K562 (cell line): ENCODE results near the gene LLGL2. TPM values are rescaled to one million over a fixed set of nuclear protein-coding genes. Genes with fewer than 3 reads are reported as not detected.

ENCODE experiments used
- CEBPB ChIP-seq: fragments of 450-650 bp; IDR thresholded peaks from 2 replicates; pipeline ENCODE4 v1.6.1; 2016; ENCODE audit warnings: missing genetic modification characterization, missing compliant biosample characterization
- CTCF ChIP-seq, 3 experiments: IDR thresholded peaks in 2 of 3; conservative IDR thresholded peaks in 1 of 3; 2 replicates each; pipeline ENCODE4 v1.5.1; 2011 to 2012; ENCODE audit warnings: low read length in 3 of 3, mild to moderate bottlenecking in 3 of 3, control low read depth in 2 of 3, improper control_type of control experiment in 1 of 3, inconsistent platforms in 1 of 3, low read depth in 1 of 3, mixed read lengths in 1 of 3, moderate library complexity in 1 of 3; ENCODE audit not compliant: insufficient read depth in 2 of 3
- E2F6 ChIP-seq, 2 experiments: IDR thresholded peaks; 2 replicates each; pipeline ENCODE4 v1.6.1; 2011; ENCODE audit warnings: borderline replicate concordance in 1 of 2, control low read depth in 1 of 2, low read depth in 1 of 2, low read length in 1 of 2, mild to moderate bottlenecking in 1 of 2, mixed read lengths in 1 of 2, moderate library complexity in 1 of 2; ENCODE audit not compliant: insufficient read depth in 1 of 2, insufficient read length in 1 of 2, poor library complexity in 1 of 2, severe bottlenecking in 1 of 2; ENCODE audit errors: extremely low read depth in 1 of 2
- ELF1 ChIP-seq: fragments of 200-800 bp; sonication (Bioruptor generic); IDR thresholded peaks from 2 replicates; pipeline ENCODE4 v1.6.1; 2016; ENCODE audit warnings: missing genetic modification characterization, missing compliant biosample characterization
- GABPA ChIP-seq: fragments of 200-800 bp; sonication (Bioruptor generic); conservative IDR thresholded peaks from 2 replicates; pipeline ENCODE4 v1.6.1; 2016; ENCODE audit warnings: low read depth, missing genetic modification characterization, missing compliant biosample characterization
- POLR3A ChIP-seq: IDR thresholded peaks from 2 replicates; pipeline ENCODE4 v1.6.1; 2011; ENCODE audit warnings: borderline replicate concordance, mild to moderate bottlenecking, moderate library complexity; ENCODE audit not compliant: insufficient read length, insufficient read depth; ENCODE audit errors: extremely low read depth
- RAD21 ChIP-seq, 2 experiments: fragments of 250-450 bp in 1 of 2; fragments of 450-650 bp in 1 of 2; sonication (Bioruptor Pico) in 1 of 2; formaldehyde crosslinking in 1 of 2; IDR thresholded peaks in 1 of 2; conservative IDR thresholded peaks in 1 of 2; 2 replicates each; pipeline versions ENCODE4 v1.4.0 to v1.8.0; 2020 to 2022; ENCODE audit warnings: mild to moderate bottlenecking in 2 of 2, moderate library complexity in 1 of 2
- REST ChIP-seq, 2 experiments: fragments of 450-650 bp; formaldehyde crosslinking in 1 of 2; IDR thresholded peaks; 2 replicates each; pipeline versions ENCODE4 v1.4.0 to v1.6.1; 2014 to 2020; ENCODE audit warnings: mild to moderate bottlenecking in 2 of 2, borderline replicate concordance in 1 of 2, low read depth in 1 of 2
- SMAD3 ChIP-seq: fragments of 450-650 bp; formaldehyde crosslinking; conservative IDR thresholded peaks from 2 replicates; pipeline ENCODE4 v1.4.0; 2020; ENCODE audit warnings: mild to moderate bottlenecking
- ZBTB33 ChIP-seq: sonication (generic); formaldehyde crosslinking; IDR thresholded peaks from 2 replicates; pipeline ENCODE4 v1.8.1; 2023; ENCODE audit warnings: mild to moderate bottlenecking, missing genetic modification reagents
- ZFP1 ChIP-seq: fragments of 450-650 bp; formaldehyde crosslinking; IDR thresholded peaks from 2 replicates; pipeline ENCODE4 v1.4.0; 2020; ENCODE audit warnings: mild to moderate bottlenecking, mixed read lengths
- ZNF197 ChIP-seq: fragments of 200-800 bp; sonication (Bioruptor generic); IDR thresholded peaks from 2 replicates; pipeline ENCODE4 v1.6.1; 2016; ENCODE audit warnings: low read depth, missing genetic modification characterization, missing compliant biosample characterization
- polyA plus RNA-seq, 8 experiments: library from polyadenylated mRNA; depleted of rRNA in 4 of 8; stranded (reverse) in 5 of 8; unstranded in 3 of 8; fragments of >200 nt; fragmentation: Nextera tagmentation in 2 of 8; fragmentation: Illumina TruSeq in 1 of 8; extraction: Ambion mirVana in 2 of 8; extraction: Trizol in 1 of 8; gene quantifications; 2 replicates each; pipeline versions ENCODE4 v1.2.1 to v1.2.3, GENCODE V29; 2011 to 2014; ENCODE audit warnings: inconsistent platforms in 1 of 8, missing spikeins in 1 of 8
- total RNA-seq, 7 experiments: library from RNA; depleted of rRNA in 6 of 7; stranded (reverse); fragments of >200 nt in 6 of 7; fragmentation: Illumina TruSeq in 2 of 7; extraction: Trizol in 2 of 7; gene quantifications; 2 replicates each; pipeline versions ENCODE4 v1.2.1 to v1.2.3, GENCODE V29; 2011 to 2021; ENCODE audit warnings: low replicate concordance in 1 of 7

The LLGL2 gene
- total and polyA plus RNA-seq, 9 of the 15 experiments (the other 6 are each of a cell fraction or from before 2014, with no cell fraction given): 0.32 to 24.4 (median 10.2) TPM

GRCh38 chr17:75498726-75499213, 26.7 kb upstream of the LLGL2 start (continued):
- peak; percentile 95 for TF ChIP-seq ZBTB33 (CRISPR knock-in tag)
- no peak for TF ChIP-seq E2F6 (IDR thresholded peaks at IDR 0.05; ENCODE audit: borderline replicate concordance in 1 of 2, extremely low read depth in 1 of 2, insufficient read depth in 1 of 2, insufficient read length in 1 of 2, low read depth in 1 of 2, low read length in 1 of 2, poor library complexity in 1 of 2, severe bottlenecking in 1 of 2)
- no peak for TF ChIP-seq SMAD3 (CRISPR knock-in tag)
- TF ChIP-seq REST (IDR thresholded peaks at IDR 0.05; ENCODE audit: borderline replicate concordance): peak; percentile 29; the same call in 1 of the 2 replicates
- TF ChIP-seq REST (CRISPR knock-in tag; IDR thresholded peaks at IDR 0.05; ENCODE audit: low read depth): no peak
- no peak for TF ChIP-seq GABPA (tag)
- TF ChIP-seq CEBPB: no peak
- TF ChIP-seq RAD21 (CRISPR knock-in tag; conservative IDR thresholded peaks at IDR 0.05 in 1 of 2, IDR thresholded peaks at IDR 0.05 in 1 of 2): peak in 1 of 2 experiments; percentile 45; a peak in 1 of 4 replicates
- TF ChIP-seq POLR3A: no peak
- peak; percentile 23 to 42 (median 24); a peak in 3 of 6 replicates for TF ChIP-seq CTCF (IDR thresholded peaks at IDR 0.05 in 2 of 3, conservative IDR thresholded peaks at IDR 0.05 in 1 of 3; ENCODE audit: insufficient read depth in 2 of 3, low read depth in 1 of 3, low read length in 3 of 3)
- no peak for TF ChIP-seq ELF1 (tag)
- TF ChIP-seq ZNF197 (CRISPR knock-in tag): no peak
- TF ChIP-seq ZFP1: no peak
- TF ChIP-seq, all 486 proteins: peak for 7
